Retinal pigment epithelial cell (primary cell): ENCODE data around the gene PPP1R14C.

Source experiments
- DNase-seq: peaks from one replicate; pipeline ENCODE4 v3.0.0-alpha.2; 2010; ENCODE audit warnings: low read depth
- H3K4me3 ChIP-seq: 2 replicates; pipeline ENCODE4 v1.5.1; 2011; ENCODE audit warnings: mild to moderate bottlenecking, low read length, control low read depth, moderate library complexity
- TF ChIP-seq, protein P1 (sequence below): conservative IDR thresholded peaks from 2 replicates; pipeline ENCODE4 v1.5.1; 2011; ENCODE audit warnings: low read depth, low read length, control low read depth, inconsistent platforms

The PPP1R14C gene

DNA sequence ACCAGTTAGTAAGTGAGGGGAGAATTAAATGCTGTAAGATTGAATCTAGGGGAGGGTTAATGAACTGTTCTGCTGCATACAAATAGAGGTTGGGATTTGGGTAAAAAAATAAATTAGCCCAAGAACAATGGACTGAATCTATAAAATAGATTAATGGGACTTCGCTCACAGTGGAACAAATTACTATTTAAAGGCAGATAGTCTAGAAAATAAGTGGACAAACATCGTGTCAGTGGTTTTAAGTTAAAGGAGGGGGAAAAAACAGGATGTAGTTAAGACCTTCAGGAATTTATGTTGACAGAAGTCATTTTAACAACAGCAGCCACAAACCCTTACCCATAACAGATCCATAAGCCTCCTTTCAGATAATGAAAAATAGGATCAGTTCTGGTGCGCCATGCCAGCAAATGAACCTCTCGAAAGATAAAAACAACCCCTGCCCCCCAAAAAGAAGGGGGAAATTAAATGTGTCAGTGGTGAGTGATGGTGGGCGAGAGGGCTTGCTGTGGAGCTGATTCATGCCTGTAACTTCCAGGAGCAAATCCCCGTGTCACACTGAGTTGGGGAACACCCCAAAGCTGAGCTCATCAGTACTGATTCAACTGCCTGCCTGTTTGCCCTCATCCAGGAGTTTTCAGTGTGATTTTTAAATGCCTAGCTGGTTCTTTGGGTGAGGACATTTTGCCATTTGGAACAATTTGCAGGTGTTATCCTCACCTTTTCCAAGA is 86.8 kb downstream of the PPP1R14C start:
- no peak for DNase-seq
- no peak overlapping the region for H3K4me3 ChIP-seq
- TF ChIP-seq, protein P1, sequence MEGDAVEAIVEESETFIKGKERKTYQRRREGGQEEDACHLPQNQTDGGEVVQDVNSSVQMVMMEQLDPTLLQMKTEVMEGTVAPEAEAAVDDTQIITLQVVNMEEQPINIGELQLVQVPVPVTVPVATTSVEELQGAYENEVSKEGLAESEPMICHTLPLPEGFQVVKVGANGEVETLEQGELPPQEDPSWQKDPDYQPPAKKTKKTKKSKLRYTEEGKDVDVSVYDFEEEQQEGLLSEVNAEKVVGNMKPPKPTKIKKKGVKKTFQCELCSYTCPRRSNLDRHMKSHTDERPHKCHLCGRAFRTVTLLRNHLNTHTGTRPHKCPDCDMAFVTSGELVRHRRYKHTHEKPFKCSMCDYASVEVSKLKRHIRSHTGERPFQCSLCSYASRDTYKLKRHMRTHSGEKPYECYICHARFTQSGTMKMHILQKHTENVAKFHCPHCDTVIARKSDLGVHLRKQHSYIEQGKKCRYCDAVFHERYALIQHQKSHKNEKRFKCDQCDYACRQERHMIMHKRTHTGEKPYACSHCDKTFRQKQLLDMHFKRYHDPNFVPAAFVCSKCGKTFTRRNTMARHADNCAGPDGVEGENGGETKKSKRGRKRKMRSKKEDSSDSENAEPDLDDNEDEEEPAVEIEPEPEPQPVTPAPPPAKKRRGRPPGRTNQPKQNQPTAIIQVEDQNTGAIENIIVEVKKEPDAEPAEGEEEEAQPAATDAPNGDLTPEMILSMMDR, result no peak

DNA sequence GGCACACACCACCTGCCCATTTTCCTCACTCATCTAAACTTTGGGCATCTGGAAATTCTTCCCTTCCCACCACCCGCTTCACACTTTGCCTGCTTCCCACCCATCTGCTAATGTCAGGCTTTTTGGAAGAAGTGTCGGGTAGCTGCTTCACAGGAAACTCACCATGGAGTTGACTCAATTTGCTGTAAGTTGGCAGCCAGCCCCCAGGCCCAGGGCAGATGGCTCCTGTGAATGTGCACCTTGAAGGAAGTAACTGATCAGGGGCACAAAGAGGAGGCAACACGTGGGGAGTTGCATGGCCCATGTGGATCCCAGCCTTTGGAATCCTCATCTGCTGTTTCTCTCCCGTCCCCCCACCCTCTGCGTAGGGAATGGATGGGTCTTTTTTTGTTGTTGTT is 87.3 kb downstream of the PPP1R14C start:
- TF ChIP-seq, protein P1, result no peak
- no peak for DNase-seq
- H3K4me3 ChIP-seq, result no peak overlapping the region

DNA sequence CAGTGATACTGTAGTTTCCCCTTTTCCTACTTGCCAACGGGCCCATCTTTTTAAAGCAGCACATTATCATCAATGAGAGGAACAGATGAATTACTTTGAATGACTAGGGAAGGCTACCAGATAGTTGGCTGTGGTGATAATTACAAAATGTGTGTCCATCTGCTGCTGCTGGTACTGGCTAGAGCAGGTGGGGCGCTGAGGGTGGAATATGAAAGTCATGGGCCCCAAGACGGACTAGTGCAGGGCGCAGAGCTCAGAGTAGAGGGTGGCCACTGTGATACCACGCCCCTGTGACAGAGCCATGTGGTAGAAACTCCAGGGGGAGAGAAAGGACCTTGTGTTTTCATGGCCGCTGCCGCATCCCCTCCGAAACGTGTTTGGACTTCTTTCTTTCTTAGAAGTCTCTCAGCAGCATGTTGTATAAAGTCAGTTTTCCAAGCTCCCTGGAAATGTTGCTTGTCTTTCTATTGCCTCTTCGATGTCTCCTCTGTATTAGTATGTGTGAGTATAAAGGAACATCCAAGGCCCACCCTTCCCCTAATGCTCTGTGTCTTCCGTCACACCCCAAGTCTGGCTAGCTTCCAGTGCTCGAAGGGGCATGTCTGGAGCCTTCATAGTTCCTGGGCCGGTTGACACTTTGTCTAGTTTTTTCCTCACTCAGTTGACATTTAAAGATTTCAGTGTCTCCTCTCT is 88.1 kb downstream of the PPP1R14C start:
- H3K4me3 ChIP-seq, result no peak overlapping the region
- TF ChIP-seq, protein P1, result no peak
- no peak for DNase-seq

DNA sequence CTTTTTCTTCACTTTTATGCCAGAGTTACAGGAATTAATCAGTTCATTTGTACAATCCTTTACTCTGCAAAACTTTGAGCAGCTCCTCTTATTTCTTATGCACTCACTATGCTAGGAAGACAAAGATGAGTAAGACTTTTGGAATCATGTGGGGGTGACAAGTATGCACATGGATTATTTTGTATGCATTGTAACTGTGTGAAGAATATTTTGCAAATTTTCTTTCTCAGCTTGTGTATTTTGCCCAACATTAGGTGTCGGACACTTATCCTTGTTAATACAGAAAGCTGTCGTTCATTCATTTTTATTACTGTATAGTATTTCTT is 88.6 kb downstream of the PPP1R14C start:
- H3K4me3 ChIP-seq, result no peak overlapping the region
- no peak for DNase-seq
- TF ChIP-seq, protein P1, result no peak

DNA sequence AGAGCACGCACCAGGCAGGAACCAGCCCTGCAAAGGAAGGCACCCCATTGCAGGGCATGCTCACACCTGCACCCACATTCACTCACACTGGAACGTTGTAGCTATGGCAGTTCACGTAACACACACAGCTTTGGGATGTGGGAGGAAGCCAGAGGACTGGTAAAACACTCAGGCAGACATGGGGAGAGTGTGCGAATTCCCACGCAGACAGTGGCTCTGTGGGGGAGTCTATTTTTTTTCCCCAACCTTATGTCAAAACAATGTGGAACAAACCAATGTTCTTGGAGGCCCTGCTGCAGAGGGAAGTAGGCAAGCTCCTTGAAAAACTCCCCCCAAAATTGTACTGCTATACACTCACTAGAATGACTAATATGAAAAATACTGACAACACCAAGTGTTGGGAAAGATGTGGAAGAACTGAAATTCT is 91.0 kb downstream of the PPP1R14C start:
- no peak for DNase-seq
- TF ChIP-seq, protein P1, result no peak
- H3K4me3 ChIP-seq, result no peak overlapping the region

DNA sequence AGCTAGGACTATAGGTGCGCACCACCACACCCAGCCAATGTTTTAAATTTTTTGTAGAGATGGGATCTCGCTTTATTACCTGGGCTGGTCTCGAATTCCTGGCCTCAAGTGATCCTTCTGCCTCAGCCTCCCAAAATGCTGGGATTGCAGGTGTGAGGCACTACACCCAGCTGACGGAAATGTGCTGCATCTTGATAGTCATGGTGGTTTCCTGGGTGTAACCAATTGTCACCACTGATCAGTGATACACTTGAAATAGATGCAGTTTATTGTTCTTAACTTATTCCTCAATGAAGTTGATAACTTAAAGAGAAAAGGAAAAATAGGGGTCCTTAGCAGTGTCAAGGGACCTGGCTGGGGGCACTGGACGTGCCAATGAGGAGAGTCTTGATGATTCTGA is 92.4 kb downstream of the PPP1R14C start:
- TF ChIP-seq, protein P1, result no peak
- DNase-seq, result no peak
- H3K4me3 ChIP-seq, result no peak overlapping the region

DNA sequence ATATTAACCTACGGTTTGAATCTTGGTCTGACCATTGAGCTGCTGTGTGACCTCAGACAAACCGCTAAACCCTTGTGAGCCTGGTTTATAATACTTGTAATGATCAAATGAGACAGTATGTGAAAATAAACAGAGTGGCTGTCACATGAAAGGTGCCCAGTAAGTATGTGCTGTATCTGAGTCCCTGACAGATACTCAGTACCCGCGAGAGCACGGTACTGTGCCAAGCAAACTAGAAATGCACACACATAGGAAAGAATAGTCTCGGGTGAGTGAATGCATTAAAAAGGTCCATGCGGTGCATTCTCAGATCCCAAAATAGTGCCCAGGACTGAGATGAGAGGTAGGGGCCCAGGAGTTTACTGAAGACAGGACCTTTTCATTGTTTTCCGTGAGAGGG is 93.3 kb downstream of the PPP1R14C start:
- DNase-seq, result no peak
- TF ChIP-seq, protein P1, result no peak
- no peak overlapping the region for H3K4me3 ChIP-seq
